ENCODE measurements around the gene MAGOHB. TPM values are rescaled to one million over a fixed set of nuclear protein-coding genes. Genes with fewer than 3 reads are reported as not detected.

Gene MAGOHB
- total RNA-seq, 1 experiment from 2014 or later, result 22.5 TPM

DNA sequence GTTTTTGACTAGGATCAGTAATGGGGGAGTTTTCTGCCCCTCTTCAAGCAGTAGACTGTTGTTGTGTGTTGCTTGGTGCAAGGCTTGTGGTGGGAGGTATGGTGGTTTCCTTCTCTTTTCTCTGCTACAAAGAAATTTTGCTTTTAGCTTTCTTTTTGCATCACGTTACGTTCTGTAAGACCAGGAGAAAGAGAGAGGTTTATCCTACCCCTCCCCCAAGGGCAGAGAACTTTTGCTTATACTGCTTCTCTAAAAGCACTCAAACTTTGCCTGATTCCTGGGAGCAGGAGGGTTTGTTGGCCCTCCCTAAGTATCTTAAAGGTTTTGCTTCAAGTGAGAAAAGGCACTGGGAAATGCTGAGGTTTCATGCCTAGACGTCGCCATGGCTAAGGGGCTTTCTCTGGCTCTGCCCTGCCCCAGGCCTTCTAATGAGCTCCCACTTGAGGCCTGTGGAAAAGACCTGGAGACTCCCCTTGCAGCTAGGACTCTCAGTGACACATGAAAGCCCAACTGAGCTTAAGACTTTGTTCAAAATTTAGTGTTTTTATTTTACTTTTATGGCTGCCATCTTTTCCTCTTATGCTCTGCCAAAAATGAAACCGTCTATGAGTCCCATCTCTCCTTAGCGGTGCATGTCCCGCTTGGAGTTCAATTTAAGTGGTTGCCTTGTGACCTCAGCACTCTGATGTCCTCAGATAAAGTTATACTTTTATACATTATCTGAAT lies 58.5 kb downstream of the MAGOHB start:
- Histone ChIP-seq H3K9me3 (ENCODE audit: control insufficient read depth, insufficient read depth, low read depth, low read length) (0 out of 2 replicates have a peak, but pooled peaks cover 3% of the 10 kb centered on the region), H3K27me3 (ENCODE audit: control insufficient read depth, insufficient read depth, low read length) (no peaks in the 10 kb centered on the region), H3K36me3 (ENCODE audit: control insufficient read depth, insufficient read depth, low read length) (no peaks in the 10 kb centered on the region), H3K4me1 (ENCODE audit: control insufficient read depth, insufficient read depth, low read length) (no peaks in the 10 kb centered on the region), H3K27ac (ENCODE audit: low read length) (no peak overlapping the region), H3K4me3 (ENCODE audit: low read depth in 2 of 2, low read length in 2 of 2) (no peak overlapping the region)
- DNase-seq (ENCODE audit: low read depth, low spot score), result no peak
- no peak for ATAC-seq
- ChIA-PET POLR2A (no interaction called here), CTCF (no interaction called here)
- in situ Hi-C loops (cut with HindIII; ENCODE audit: low pct_unique_long_range_greater_than_20kb, low sequenced_read_pairs) (no loop called here), intact Hi-C loops (cut with micrococcal nuclease; ENCODE audit: unreplicated experiment) (no loop called here)
- BruUV-seq (replicated peaks), result no TSS peak
- no peak for TF ChIP-seq SIN3A (IDR thresholded peaks at IDR 0.05; ENCODE audit: borderline replicate concordance, insufficient read depth, low read depth, low read length)
- TF ChIP-seq TCF7L2 (IDR thresholded peaks at IDR 0.05; ENCODE audit: low read depth, low read length), result no peak
- no peak for TF ChIP-seq CTCF (IDR thresholded peaks at IDR 0.05)
- no peak for TF ChIP-seq REST (IDR thresholded peaks at IDR 0.05; ENCODE audit: insufficient read depth in 1 of 2, low read depth in 2 of 2, low read length in 1 of 2)
- TF ChIP-seq POLR2AphosphoS5 (IDR thresholded peaks at IDR 0.05; ENCODE audit: low read depth, low read length), result no peak

DNA sequence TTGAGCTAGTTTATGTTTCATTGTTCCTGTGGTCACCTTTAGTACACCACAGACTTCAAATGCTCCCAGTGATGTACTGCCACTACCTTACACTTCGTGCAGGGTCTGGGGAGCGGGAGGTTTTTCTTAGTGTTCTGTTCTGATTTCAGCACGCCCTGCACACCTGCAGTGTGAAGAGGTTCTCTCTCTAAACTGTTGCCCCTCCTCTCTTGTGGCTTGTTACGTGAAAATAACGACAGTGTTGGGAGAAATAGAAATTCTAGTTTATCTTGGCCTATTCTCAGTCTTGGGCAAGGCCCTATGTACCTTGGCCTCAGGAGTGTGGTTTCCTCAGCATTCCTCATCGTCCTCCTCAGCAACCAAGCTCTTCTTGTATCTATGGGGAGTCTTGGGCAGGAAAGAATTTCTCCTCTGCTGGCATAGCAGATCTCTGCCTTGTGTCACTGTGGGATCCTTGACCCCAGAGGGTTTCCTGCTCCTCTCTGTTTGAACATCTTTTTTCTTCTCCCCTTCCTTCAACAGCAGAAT lies 59.1 kb downstream of the MAGOHB start:
- Histone ChIP-seq H3K27me3 (ENCODE audit: control insufficient read depth, insufficient read depth, low read length) (no peaks in the 10 kb centered on the region), H3K9me3 (ENCODE audit: control insufficient read depth, insufficient read depth, low read depth, low read length) (0 out of 2 replicates have a peak, but pooled peaks cover 3% of the 10 kb centered on the region), H3K36me3 (ENCODE audit: control insufficient read depth, insufficient read depth, low read length) (no peaks in the 10 kb centered on the region), H3K4me3 (ENCODE audit: low read depth in 2 of 2, low read length in 2 of 2) (no peak overlapping the region), H3K4me1 (ENCODE audit: control insufficient read depth, insufficient read depth, low read length) (no peaks in the 10 kb centered on the region), H3K27ac (ENCODE audit: low read length) (no peak overlapping the region)
- ChIA-PET CTCF (no interaction called here), POLR2A (no interaction called here)
- no peak for DNase-seq (ENCODE audit: low read depth, low spot score)
- in situ Hi-C loops (cut with HindIII; ENCODE audit: low pct_unique_long_range_greater_than_20kb, low sequenced_read_pairs) (no loop called here), intact Hi-C loops (cut with micrococcal nuclease; ENCODE audit: unreplicated experiment) (no loop called here)
- BruUV-seq (replicated peaks), result no TSS peak
- TF ChIP-seq CTCF (IDR thresholded peaks at IDR 0.05) (no peak), SIN3A (IDR thresholded peaks at IDR 0.05; ENCODE audit: borderline replicate concordance, insufficient read depth, low read depth, low read length) (no peak), REST (IDR thresholded peaks at IDR 0.05; ENCODE audit: insufficient read depth in 1 of 2, low read depth in 2 of 2, low read length in 1 of 2) (no peak), POLR2AphosphoS5 (IDR thresholded peaks at IDR 0.05; ENCODE audit: low read depth, low read length) (no peak), TCF7L2 (IDR thresholded peaks at IDR 0.05; ENCODE audit: low read depth, low read length) (no peak)
- no peak for ATAC-seq
